SK-N-SH treated with all-trans-retinoic acid at 6 μM for 48 hours (cell line): ENCODE measurements around the gene CTTNBP2.

Experiments used
- PATZ1 ChIP-seq: fragments of 250-450 bp; sonication (Bioruptor Pico); IDR thresholded peaks from 2 replicates; pipeline ENCODE4 v1.8.0; 2020; ENCODE audit warnings: mild to moderate bottlenecking, moderate library complexity, borderline replicate concordance
- ZFP30 ChIP-seq: fragments of 450-650 bp; formaldehyde crosslinking; IDR thresholded peaks from 2 replicates; pipeline ENCODE4 v1.5.0; 2022; ENCODE audit warnings: mild to moderate bottlenecking, moderate library complexity

DNA sequence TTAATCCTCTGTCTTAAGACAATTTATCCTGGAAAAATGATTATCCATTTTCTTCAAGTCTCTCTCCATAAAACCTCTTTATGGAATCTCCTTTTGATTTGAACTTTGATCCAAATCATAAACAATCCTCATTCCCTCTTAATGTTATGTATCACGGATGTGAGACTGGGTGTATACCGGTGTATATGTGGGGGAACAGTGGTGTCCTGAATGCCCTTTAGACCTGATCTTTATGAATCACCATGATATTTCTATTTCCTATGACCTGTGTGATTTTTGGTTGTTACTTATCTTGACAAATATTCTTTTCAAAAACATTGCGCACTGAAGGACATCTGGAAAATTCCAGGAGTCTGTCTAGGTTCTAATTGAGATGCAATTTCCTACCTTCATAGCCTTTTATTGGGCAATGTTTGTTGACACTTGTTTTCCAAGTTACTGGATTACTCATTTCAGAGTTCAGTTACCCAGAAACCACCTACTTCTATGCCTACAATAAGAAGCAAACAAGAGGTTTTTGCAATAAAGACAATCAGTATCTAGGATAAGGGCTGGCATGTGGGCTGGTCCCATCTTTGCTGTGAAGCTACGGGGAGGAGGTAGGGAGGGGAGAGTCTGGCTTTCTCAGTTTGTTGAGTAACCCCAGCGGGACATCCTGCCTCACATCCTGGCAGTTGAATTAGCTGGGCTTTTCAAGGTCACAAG, 190.4 kb downstream of the CTTNBP2 start:
- TF ChIP-seq PATZ1 (CRISPR knock-in tag) (no peak), ZFP30 (CRISPR knock-in tag) (no peak)
